Measurements from ENCODE around the gene ZNF182.
A peak's percentile ranks its signal among the peaks of the same experiment; 100 is the strongest.
"Not testable (repeated sequence)": the region's sequence is repeated elsewhere in the genome, so short reads cannot be mapped to it uniquely, and the experiment has no call there.

Gene ZNF182

GRCh38 chrX:48001260-48001659 lies 2.5 kb downstream of the ZNF182 start:
- DNase-seq = no peak

DNA sequence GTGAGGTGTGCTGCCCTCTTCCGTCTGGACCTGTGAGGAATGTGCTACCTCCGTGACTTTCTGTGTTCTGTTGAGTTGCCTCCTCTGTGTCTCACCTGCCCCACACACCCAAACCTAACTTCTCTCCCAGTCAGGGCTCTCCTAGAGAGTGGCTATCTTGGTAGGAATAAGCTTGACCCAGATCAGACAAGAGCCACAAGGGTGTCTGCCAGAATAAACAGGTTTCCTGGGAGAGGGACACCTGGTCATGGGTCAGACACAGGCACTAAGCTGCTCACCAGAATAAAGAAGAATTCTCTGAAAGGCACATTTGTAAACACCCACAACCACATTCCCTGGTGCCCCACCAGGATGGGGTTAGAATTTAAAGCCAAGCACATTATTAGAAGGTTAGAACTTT lies 11.1 kb downstream of the ZNF182 start:
- no peak for DNase-seq

DNA sequence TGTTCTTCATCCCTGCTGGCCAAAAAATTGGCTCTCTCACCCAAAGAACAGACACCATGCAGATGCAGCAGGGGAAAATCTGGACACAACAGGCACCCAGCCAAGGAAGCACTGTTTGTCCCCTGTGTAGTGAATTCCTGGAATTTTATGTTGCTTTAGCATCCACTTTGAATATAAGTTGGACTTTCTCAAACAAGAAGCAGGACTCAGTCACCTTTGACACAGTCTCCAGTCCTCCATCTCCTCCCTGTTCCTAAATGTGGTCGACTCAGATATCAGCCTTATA lies 11.8 kb downstream of the ZNF182 start:
- no peak for DNase-seq

- DNase-seq = no peak
Measured at GRCh38 chrX:47991263-47992094, 12.3 kb downstream of the ZNF182 start.

DNA sequence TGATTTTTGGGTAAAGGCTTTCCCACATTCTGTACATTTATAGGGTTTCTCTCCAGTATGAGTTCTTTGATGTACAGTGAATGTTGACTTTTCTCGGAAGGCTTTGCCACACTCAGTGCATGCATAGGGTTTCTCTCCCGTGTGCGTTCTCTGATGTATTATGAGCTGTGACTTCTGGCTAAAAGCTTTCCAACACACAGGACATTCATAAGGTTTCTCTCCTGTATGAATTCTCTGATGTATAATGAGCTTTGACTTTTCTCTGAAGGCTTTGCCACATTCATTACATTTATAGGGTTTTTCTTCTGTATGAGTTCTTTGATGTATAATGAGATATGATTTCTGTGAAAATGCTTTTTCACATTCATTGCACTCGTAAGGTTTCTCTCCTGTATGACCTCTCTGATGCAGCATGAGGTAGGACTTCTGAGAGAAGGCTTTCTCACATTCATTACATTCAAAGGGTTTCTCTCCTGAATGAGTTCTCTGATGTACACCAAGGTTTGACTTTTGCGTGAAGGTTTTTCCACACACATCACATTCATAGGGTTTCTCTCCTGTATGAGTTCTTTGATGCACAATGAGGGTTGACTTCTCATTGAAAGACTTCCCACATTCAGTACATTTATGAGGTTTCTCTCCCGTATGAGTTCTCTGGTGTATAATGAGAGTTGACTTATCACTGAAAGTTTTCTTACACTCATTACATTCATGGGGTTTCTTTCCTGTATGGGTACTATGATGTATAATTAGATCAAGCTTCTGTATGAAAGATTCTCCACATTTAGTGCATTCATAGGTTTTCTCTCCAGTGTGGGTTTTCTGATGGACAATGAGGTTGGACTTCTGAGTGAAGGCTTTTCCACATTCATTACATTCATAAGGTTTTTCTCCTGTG lies 27.3 kb downstream of the ZNF182 start:
- no peak for DNase-seq

DNA sequence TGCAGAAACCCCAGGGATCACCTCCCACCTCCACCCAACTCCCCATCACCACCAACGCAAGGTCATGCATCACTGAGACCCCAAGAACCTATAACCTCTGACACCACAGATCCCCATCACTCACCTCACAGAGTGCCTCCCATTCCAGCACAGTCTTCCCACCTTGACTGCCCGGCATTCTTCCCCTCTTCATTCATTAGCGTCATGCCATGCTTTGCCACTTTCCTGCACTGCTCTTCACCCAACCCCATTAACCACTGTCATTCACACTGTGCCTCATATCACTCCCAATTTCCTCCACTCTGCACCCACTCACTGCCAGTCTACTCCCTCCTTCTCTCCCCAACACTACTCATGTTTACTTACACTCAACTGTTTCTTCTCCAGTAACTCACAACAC lies 30.6 kb downstream of the ZNF182 start:
- DNase-seq = no peak

GRCh38 chrX:47965526-47965925 lies 38.3 kb downstream of the ZNF182 start:
- not testable (repeated sequence) for DNase-seq

DNA sequence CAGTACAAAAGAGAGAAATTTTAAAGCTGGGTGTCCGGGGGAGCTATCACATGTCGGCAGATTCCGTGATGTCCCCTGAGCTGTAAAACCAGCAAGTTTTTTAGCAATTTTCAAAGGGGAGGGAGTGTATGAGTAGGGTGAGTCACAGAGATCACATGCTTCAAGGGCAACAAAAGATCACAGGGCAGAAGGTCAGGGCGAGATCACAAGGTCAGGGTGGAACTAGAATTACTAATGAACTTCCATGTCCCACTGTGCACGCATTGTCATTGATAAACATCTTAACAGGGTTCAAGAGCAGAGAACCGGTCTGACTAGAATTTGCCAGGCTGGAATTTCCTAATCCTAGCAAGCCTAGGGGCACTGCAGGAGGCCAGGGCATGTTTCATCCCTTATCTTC lies 42.0 kb downstream of the ZNF182 start:
- not testable (repeated sequence) for DNase-seq

DNA sequence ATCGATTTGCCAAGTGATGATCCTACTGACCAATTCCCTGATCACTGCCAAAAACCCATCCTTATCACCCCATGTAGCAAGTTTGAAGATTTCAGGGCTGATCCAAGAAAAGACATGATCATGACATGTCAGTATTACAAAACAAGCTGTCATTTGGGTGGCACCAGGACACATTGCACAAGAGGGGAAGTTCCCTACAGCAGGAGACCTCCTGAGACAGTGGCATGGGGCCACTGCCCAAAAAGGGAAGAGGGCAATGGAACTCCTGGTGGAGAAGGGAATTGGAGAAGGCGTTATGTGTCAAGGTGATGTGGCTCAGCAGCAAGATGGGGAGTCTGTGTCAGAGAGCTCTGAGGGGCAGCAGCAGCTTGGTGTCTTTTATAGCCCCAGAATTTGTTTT lies 43.4 kb downstream of the ZNF182 start:
- DNase-seq = peak in 1 of 2 donors; percentile 43

GRCh38 chrX:47958761-47959342 lies 44.9 kb downstream of the ZNF182 start:
- peak; percentile 15 to 40 for DNase-seq

DNA sequence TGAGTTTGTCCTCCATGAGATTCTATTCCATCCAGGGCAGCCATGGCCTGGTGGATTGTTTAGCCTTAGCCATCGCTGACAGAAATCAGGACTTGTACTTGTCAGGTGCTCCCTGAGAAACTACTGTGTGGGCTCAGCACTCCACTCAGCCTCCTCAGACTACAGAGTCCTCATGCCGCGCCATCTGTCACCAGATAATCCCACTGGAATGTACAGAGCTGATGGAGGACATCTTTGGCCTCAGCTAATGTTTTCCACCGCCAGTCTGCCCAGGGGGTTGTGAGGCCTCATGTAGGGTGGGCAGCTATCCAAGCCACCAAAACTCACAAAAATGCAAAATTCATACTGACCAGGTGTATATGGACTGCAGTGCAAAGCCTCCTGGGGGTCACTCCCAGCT lies 45.6 kb downstream of the ZNF182 start:
- DNase-seq = not testable (repeated sequence)

- no peak for DNase-seq
Measured at GRCh38 chrX:47956016-47956415, 47.8 kb downstream of the ZNF182 start.

DNA sequence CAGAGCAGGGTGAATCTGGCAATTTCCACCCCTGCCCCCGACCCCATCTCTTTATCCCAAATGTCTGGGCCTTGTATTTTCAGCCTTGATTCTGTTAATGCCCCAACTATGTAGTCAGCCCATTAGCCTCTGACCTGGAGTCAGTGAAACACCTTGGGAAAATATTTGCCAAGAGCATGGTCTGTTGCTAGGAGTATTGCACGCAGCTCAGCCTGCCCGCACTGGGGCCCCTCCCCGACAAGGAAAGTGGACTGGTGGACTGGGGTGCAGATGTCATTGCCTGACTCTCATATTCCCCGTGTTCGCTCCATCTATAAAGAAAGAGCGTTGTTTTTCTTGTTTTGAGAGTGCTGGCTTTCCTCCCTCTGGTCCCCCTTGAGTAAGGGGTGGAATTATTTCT lies 48.5 kb downstream of the ZNF182 start:
- DNase-seq = not testable (repeated sequence)

DNA sequence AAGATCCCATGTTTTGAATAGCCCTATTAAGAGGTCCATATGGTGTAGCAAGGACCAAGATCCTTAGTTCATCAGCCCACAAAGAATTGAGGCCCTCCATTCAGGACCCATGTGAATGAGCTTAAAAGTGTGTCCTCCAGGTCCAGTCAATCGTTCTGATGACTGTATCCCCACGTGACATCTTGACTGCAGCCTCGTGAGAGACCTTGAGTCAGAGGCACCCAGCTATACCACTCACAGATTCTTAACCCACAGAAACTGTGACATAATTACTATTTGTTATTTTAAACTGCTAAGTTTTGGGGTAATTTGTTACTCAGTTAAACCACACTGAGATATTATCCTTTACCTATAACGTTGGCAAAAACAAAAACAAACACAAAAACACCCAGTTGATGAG lies 62.4 kb downstream of the ZNF182 start:
- no peak for DNase-seq

DNA sequence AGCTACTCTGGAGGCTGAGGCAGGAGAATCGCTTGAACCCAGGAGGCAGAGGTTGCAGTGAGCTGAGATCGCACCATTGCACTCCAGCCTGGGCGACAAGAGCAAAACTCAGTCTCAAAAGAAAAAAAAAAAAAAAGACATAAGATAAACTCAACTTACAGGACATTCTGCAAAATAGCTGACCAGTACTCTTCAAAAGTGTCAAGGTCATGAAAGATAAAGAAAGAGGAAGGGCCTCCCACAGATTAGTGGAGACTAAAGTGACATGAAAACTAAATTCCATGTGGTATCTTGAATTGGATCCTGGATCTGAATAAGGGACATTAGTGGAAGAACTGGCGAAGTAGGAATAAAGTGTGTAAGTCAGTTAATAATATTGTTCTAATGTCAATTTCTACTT lies 63.3 kb downstream of the ZNF182 start:
- DNase-seq = no peak

DNA sequence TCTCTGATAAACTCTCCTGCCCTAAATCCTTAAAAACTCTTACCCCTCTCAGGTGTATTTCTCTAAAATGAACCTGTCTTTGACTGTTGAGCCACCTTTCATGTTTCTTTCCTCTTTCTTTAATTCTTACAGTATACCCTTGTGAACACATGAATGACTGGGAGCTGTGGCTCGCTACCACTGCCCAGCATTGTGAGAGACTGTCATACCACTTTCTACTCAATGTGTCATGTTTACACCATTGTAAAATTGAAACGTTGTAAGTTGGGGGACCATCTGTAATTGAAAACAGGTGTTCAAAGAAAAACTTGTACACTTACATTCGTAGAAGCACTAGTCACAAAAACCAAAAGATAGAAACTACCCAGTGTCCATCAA lies 66.9 kb downstream of the ZNF182 start:
- DNase-seq = no peak

DNA sequence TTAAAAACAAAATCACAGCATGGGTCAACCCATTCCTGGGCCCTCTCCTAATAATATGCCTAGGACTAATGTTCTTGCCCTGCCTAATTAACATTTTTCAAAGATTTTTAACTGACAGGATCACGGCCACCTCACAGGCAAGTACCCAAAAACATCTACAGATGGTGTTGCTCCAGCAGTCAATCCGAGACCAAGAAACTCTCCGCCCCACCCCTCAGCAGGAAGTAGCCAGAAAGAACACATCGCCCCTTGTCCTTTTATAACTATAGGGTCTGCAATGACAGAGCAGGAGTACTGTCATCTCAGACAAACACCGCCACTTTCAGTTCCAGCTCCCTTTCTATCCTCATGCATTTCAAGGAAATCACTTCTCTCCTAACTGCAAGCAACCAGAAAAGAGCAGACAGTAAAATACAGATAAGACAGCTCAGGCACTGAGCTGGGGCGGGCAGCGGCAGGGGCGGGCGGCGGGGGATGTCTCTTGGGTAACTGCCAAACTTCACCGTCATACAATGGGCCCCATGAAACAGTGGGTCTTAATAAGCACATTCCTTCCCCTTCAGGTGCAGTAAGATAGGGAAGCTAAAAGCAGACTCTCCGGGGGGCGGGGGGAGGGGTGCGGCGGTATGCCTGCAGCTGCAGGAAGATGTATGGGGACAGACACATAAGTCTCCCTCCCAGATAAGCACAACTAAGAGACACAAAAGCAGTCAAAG lies 67.4 kb downstream of the ZNF182 start:
- peak in 1 of 2 donors; percentile 0 for DNase-seq

GRCh38 chrX:47933946-47934345 lies 69.8 kb downstream of the ZNF182 start:
- DNase-seq = no peak

- DNase-seq = not testable (repeated sequence)
Measured at GRCh38 chrX:47931970-47932369, 71.8 kb downstream of the ZNF182 start.

- no peak for DNase-seq
Measured at GRCh38 chrX:47927212-47927611, 76.6 kb downstream of the ZNF182 start.
